HCT116 (cell line): ENCODE data around the gene SLC35B2. TPM values are rescaled to one million over a fixed set of nuclear protein-coding genes. Genes with fewer than 3 reads are reported as not detected.
A peak's percentile ranks its signal among the peaks of the same experiment; 100 is the strongest.

Experiments used
- ATAC-seq: fragments of 200-7000 bp; cut with Tn5 transposase; 2 replicates; pipeline ENCODE4 v1.9.1; 2020; ENCODE audit warnings: mild to moderate bottlenecking, moderate library complexity
- BruUV-seq: library from RNA; stranded (reverse); fragments of 400-500 nt; replicated peaks from 2 replicates; lab custom pipeline; 2021; lab: Mats Ljungman, UMichigan
- CTCF ChIA-PET: fragments of 300-600 bp; sonication (Branson Sonifier 250); formaldehyde crosslinking; loops from one replicate; lab custom pipeline; 2021; ENCODE audit warnings: antibody characterized with exemption; lab: Charles Lee
- POLR2A ChIA-PET: fragments of 300-600, 350-600 bp; sonication (Branson Sonifier 250); formaldehyde crosslinking; loops from one replicate; lab custom pipeline; 2021; ENCODE audit warnings: antibody characterized with exemption; lab: Charles Lee
- RAD21 ChIA-PET, 2 experiments: fragments of 300-600 bp; sonication (Branson Sonifier 250); formaldehyde crosslinking; loops; one replicate each; lab custom pipeline; 2023; ENCODE audit warnings: low total read pairs in 2 of 2; ENCODE audit not compliant: uncharacterized antibody in 2 of 2, unreplicated experiment in 2 of 2, low non-redundant PET in 1 of 2; lab: Charles Lee
- DNase-seq: peaks from one replicate; pipeline ENCODE4 v3.0.0-alpha.2; 2010; ENCODE audit warnings: low read depth, low spot score
- H2AFZ ChIP-seq: fragments of 200-600 bp; shearing (Covaris generic), sonication (generic); 2 replicates; pipeline ENCODE4 v1.6.1; 2017; ENCODE audit warnings: low read depth, mixed run types, mixed read lengths, antibody characterized with exemption, low read length; ENCODE audit not compliant: poor library complexity, severe bottlenecking
- H3K27ac ChIP-seq: 2 replicates; pipeline ENCODE4 v1.5.1; 2012; ENCODE audit warnings: low read depth, low read length
- H3K27me3 ChIP-seq: fragments of 200-600 bp; sonication (generic); 2 replicates; pipeline ENCODE4 v1.6.1; 2016; ENCODE audit warnings: mixed run types, low read length, mixed read lengths; ENCODE audit not compliant: insufficient read depth
- H3K36me3 ChIP-seq, 2 experiments: fragments of 200-500 bp in 1 of 2; fragments of 200-600 bp in 1 of 2; sonication (Bioruptor generic) in 1 of 2; sonication (generic) in 1 of 2; 2 replicates each; pipeline versions ENCODE4 v1.5.1 to v1.6.1; 2014 to 2016; ENCODE audit warnings: low read length in 2 of 2, inconsistent platforms in 1 of 2, mixed read lengths in 1 of 2, mixed run types in 1 of 2; ENCODE audit not compliant: insufficient read depth in 2 of 2, control insufficient read depth in 1 of 2
- H3K4me1 ChIP-seq, 2 experiments: fragments of 200-600 bp in 1 of 2; sonication (generic) in 1 of 2; 2 replicates each; pipeline versions ENCODE4 v1.5.1 to v1.6.1; 2012 to 2017; ENCODE audit warnings: low read length in 2 of 2, inconsistent platforms in 1 of 2, mild to moderate bottlenecking in 1 of 2, mixed read lengths in 1 of 2, mixed run types in 1 of 2, moderate library complexity in 1 of 2; ENCODE audit not compliant: insufficient read depth in 2 of 2, control insufficient read depth in 1 of 2
- H3K4me2 ChIP-seq: fragments of 200-600 bp; sonication (generic); 2 replicates; pipeline ENCODE4 v1.6.1; 2017; ENCODE audit warnings: mixed run types, low read length, mixed read lengths
- H3K4me3 ChIP-seq, 2 experiments: fragments of 200-600 bp in 1 of 2; sonication (generic) in 1 of 2; replicated peaks in 1 of 2; 2 replicates each; pipeline ENCODE4 v1.5.1; 2011 to 2016; ENCODE audit warnings: low read length in 2 of 2, control low read depth in 1 of 2, low read depth in 1 of 2, mild to moderate bottlenecking in 1 of 2, mixed read lengths in 1 of 2, mixed run types in 1 of 2
- H3K79me2 ChIP-seq: fragments of 200-600 bp; sonication (generic); 2 replicates; pipeline ENCODE4 v1.6.1; 2017; ENCODE audit warnings: mild to moderate bottlenecking, mixed run types, low read length, moderate library complexity, mixed read lengths; ENCODE audit not compliant: insufficient read depth
- H3K9ac ChIP-seq: fragments of 200-600 bp; sonication (generic); 2 replicates; pipeline ENCODE4 v1.6.1; 2016; ENCODE audit warnings: low read length, mixed read lengths
- H3K9me2 ChIP-seq: fragments of 200-600 bp; sonication (generic), shearing (Covaris generic); 2 replicates; pipeline ENCODE4 v1.6.1; 2017; ENCODE audit warnings: mixed run types, mild to moderate bottlenecking, moderate library complexity; ENCODE audit not compliant: insufficient read depth
- H3K9me3 ChIP-seq, 2 experiments: fragments of 200-500 bp in 1 of 2; fragments of 200-600 bp in 1 of 2; sonication (Bioruptor generic) in 1 of 2; sonication (generic) in 1 of 2; 2 replicates each; pipeline ENCODE4 v1.6.1; 2014 to 2017; ENCODE audit warnings: low read length in 2 of 2, mixed read lengths in 2 of 2, inconsistent platforms in 1 of 2, low read depth in 1 of 2, mild to moderate bottlenecking in 1 of 2, mixed run types in 1 of 2, moderate library complexity in 1 of 2; ENCODE audit not compliant: control insufficient read depth in 1 of 2, insufficient read depth in 1 of 2
- H4K20me1 ChIP-seq: fragments of 200-600 bp; sonication (generic), shearing (Covaris generic); 2 replicates; pipeline ENCODE4 v1.6.1; 2017; ENCODE audit warnings: mixed run types, mild to moderate bottlenecking, moderate library complexity; ENCODE audit not compliant: insufficient read depth
- ATF3 ChIP-seq: IDR thresholded peaks from 2 replicates; pipeline ENCODE4 v1.6.1; 2012
- ELF1 ChIP-seq: IDR thresholded peaks from 2 replicates; pipeline ENCODE4 v1.6.1; 2012; ENCODE audit warnings: low read depth, borderline replicate concordance
- JUND ChIP-seq: IDR thresholded peaks from 2 replicates; pipeline ENCODE4 v1.6.1; 2012
- ZFX ChIP-seq: fragments of 450-650 bp; IDR thresholded peaks from 2 replicates; pipeline ENCODE4 v1.6.1; 2017
- intact Hi-C: fragments of 100-400 bp; cut with micrococcal nuclease; formaldehyde crosslinking; loops from 2 replicates; pipeline ENCODE4 v1.10.0; 2022
- total RNA-seq: library from RNA; stranded (reverse); gene quantifications from one replicate; pipeline ENCODE4 v1.2.1, GENCODE V29; 2021; ENCODE audit not compliant: unreplicated experiment

The SLC35B2 gene
- total RNA-seq, 1 experiment from 2014 or later, result 50.5 TPM

GRCh38 chr6:44228433-44228832 lies 28.9 kb downstream of the SLC35B2 start:
- Histone ChIP-seq H3K4me1 (peaks cover 10 to 30% of the 10 kb centered on the region in 2 experiments; a peak in 3 of 4 replicates), H3K4me2 (no peak overlapping the region), H3K36me3 (peaks cover 18 to 44% of the 10 kb centered on the region in 2 experiments; a peak in 3 of 4 replicates), H3K27me3 (no peaks in the 10 kb centered on the region), H3K79me2 (peaks cover 55% of the 10 kb centered on the region), H3K9ac (no peak overlapping the region), H4K20me1 (peaks cover 4% of the 10 kb centered on the region; the same call in 1 of the 2 replicates), H3K9me3 (no peaks in the 10 kb centered on the region), H3K27ac (no peak overlapping the region), H3K9me2 (no peaks in the 10 kb centered on the region), H3K4me3 (no peak overlapping the region), H2AFZ (no peak overlapping the region)
- no peak for ATAC-seq
- RAD21 ChIA-PET, result no interaction called here
- intact Hi-C loops, result no loop called here
- BruUV-seq, result no TSS peak
- no peak for DNase-seq
- TF ChIP-seq ZFX (0 out of 2 replicates have a peak, but pooled peaks have one; percentile 7), JUND (no peak)
- POLR2A ChIA-PET, result no interaction called here
- CTCF ChIA-PET, result interaction anchor here (1.5 kb wide), 1 partner anchor 9 kb away, joined by 7 read pairs; no protein-coding TSS in a partner anchor

GRCh38 chr6:44228031-44228430 lies 29.3 kb downstream of the SLC35B2 start:
- POLR2A ChIA-PET, result no interaction called here
- Histone ChIP-seq H3K9ac (no peak overlapping the region), H3K27me3 (no peaks in the 10 kb centered on the region), H3K4me3 (no peak overlapping the region), H3K79me2 (peaks cover 55% of the 10 kb centered on the region), H3K27ac (no peak overlapping the region), H3K36me3 (peaks cover 16 to 42% of the 10 kb centered on the region in 2 experiments; a peak in 3 of 4 replicates), H2AFZ (no peak overlapping the region), H3K4me1 (peaks cover 10 to 28% of the 10 kb centered on the region in 2 experiments; a peak in 3 of 4 replicates), H3K9me2 (no peaks in the 10 kb centered on the region), H3K4me2 (no peak overlapping the region), H4K20me1 (peaks cover 4% of the 10 kb centered on the region; the same call in 1 of the 2 replicates), H3K9me3 (no peaks in the 10 kb centered on the region)
- TF ChIP-seq ZFX (no peak), ELF1 (no peak), ATF3 (no peak)
- no TSS peak for BruUV-seq
- CTCF ChIA-PET, result interaction anchor here (1.5 kb wide), 1 partner anchor 10 kb away, joined by 7 read pairs; no protein-coding TSS in a partner anchor
- intact Hi-C loops, result no loop called here
- RAD21 ChIA-PET, result no interaction called here
- ATAC-seq, result no peak
- no peak for DNase-seq
